ENCODE results near the gene CTSC.

GRCh38 chr11:88282747-88283515 is 54.6 kb downstream of the CTSC start:
- TF ChIP-seq POLR2A (IDR thresholded peaks at IDR 0.05) (no peak), CTCF (IDR thresholded peaks at IDR 0.05 in 4 of 5, conservative IDR thresholded peaks at IDR 0.05 in 1 of 5) (no peak)
